ENCODE measurements around the gene NAPG.
A peak's percentile ranks its signal among the peaks of the same experiment; 100 is the strongest.
"Not testable (repeated sequence)": the region's sequence is repeated elsewhere in the genome, so short reads cannot be mapped to it uniquely, and the experiment has no call there.

NAPG gene

DNA sequence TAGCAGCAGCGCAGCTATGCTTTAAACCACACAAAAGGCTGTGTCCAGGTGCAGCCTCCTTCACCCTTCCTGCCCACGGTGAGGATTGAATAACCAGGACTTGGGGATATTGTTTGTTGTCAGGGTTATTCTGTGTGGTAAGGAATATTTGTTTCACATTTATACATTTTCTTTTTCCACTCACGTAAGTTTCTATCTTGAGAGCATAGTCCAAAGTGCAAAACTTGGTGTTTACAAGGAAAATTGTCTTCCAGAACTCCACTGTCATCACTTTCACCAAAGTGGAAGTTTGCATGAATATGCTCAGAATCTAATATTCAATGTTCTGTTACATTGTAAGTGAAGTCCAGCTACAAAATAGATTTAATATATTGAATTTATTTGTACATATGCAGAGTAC lies 26.4 kb downstream of the NAPG start:
- no peak for DNase-seq

DNA sequence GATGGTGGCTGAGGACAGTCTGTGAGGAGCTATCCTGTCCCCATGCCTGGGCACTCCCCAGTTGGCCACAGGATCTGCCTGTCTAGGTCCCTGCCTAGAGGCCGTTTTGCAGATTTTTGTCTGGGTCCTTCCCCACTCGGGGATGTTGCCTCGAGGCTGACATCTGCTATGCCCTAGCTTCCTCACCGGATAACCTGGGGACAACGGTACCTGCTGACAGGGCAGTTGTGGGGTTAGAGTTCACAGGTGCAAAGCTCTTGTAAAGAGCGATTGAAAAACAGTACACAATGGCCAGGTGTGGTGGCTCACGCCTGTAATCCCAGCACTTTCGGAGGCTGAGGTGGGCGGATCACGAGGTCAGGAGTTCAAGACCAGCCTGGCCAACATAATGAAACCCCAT lies 30.4 kb downstream of the NAPG start:
- not testable (repeated sequence) for DNase-seq

DNA sequence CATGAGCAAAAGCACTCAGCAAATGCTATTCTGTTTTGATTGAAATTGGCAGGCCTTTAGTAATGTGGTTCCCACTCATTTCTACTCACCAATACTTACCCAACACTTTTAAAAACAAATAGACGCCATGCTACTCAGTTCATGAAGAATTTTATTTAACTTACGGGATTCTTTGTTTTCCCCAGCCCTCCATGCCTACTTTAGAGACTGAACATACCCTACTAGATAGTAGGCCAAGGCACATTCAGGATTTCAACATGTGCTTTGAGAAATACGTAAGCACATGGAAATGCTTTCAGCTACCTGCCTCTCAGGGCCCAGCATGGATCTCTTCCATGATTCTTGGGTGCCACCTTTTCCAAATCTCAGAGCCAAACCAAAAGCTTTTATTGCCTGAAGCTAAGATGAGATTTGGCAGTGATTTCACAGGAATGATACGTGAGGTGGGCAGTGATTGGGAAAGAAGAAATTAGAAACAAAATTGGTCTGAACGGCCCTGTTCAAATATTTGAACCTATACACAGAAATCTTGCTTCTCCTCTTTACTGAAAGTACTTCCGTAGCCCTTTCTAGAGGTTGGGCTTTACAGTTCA lies 31.4 kb downstream of the NAPG start:
- DNase-seq = no peak

DNA sequence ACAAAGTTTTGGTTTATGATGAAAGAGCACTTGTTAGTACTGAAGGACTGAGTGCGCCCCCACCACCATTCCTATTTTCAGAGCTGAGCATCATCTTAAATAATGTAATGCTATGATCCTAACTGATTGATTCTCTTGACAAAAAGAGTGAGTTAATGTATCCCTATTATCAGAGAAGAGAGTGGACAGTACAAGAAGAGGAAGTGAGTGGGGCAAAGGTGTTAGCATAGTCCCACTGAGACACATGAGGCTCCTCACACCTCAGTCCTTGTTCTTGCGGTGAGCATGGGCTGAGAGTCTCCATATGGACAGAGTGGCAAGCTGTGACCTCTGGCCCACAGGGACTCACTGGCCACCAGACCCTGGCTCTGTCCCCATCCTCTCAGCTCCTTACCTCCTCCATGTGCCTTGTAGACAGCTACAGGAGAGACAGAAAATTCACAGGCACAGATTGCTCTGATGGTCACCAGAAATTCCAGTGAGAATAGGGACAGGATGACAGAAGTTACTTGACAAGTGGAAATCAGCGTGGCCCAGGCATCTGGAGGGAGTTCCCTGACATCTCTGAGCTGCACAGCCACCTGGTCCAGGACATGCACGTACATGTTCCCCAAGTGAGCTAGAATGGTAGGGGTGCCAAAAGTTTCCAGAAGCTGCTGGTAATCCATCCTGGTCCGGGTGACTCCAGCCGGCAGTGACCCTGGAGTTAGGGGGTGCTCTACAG lies 32.6 kb downstream of the NAPG start:
- DNase-seq = no peak

DNA sequence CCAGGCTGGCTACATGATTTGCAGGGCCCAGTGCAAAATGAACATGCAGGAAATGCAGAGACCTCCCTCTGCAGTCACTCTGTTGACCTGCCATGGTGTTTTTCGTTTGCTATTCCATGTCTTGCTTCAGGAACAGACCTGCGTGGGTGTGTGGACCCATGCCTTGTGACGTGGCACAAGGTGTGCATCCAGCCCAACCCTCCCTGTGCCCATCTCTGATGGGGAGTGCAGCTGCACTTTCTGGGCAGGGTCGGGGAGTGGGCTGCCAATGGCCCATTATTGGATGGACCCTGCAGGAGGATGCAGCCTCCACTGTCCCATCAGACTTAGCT lies 33.1 kb downstream of the NAPG start:
- DNase-seq = no peak

DNA sequence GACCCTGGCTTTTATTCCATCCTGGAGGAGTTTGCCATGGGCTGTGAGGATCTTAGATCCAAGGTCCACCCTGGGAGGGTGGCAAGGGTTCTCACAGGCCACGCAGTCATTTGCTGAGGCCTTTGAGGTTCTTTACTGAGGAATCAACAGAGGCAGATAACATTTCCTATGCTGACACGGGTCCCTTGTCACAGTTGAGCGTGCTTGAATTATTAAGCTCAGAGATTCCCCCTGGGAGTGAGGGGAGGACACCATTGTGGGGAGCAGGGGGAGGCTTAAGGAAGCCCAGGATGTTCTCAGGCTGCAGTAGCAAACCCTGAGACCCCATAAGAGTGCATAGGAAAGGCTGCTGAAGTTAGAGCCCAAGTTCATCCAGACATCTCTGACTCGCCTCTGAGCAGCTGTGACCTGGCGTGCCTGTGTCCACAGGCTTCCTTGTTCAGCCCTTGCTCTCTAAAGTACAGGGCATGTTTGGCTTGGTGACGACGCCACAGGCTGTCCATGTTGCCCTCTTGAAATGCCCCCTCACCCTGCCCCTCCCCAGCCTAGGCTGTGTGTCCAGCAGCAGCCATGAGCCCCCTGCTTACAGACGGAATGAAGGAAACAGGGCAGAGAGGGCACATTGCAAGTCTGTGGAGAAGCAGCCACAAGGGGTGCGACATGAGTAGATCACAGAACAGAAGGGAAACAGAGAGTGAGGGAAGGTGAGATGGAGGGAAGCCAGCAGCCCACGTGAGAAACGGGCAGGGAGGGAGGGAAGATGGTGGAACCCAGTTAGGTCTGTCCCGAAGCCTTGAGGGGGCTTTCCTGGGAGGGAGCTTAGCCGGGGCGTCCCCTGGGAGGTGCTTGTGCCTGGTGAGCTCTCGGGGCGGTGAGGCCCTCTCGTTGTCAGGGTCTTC lies 34.0 kb downstream of the NAPG start:
- no peak for DNase-seq

DNA sequence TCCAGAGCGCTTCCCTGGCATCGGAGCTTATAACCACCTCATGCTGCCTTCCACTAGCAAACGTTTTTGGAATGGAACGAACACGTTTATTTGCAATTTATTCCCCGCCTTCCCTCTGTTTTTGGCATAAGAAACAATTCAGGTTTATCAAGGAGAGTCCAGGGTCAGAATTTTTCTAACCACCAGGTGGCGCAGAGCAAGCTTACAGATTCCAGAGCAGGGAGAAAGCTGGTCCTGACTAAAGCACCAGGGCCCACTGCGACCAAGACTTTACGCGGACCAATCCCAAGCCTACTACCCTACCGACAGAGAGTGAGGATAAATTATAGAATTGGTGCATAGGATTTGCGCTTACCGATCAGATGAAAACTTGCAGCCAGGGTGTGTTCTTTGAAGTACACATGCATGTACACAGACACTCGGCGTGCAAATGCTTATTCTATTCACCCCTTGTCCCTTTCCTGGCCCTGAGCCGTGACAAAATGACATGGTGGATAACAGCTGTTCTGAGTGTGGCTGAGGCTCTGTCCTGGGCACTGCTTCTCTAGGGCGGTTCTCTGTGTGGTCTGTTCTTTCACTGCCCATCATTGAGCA lies 34.7 kb downstream of the NAPG start:
- peak in 1 of 2 experiments; percentile 16 for DNase-seq

DNA sequence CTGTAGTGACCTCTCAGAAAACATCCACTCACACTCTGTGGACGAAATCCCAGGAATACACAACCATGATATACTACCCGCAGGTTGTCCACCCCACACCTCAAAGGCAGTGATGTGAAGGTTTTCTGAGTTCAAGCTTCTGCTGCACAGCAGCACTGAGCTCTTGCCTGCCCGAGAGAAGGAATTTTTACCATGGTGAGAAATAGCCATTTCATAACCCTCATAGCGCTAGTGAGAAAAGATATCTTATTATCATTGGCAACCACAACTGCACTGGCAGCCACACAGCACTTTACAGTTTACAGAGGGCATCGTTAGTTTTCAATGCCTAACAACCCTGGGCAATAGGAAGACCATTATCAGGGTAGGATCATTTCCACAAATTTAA lies 36.9 kb downstream of the NAPG start:
- DNase-seq = no peak

DNA sequence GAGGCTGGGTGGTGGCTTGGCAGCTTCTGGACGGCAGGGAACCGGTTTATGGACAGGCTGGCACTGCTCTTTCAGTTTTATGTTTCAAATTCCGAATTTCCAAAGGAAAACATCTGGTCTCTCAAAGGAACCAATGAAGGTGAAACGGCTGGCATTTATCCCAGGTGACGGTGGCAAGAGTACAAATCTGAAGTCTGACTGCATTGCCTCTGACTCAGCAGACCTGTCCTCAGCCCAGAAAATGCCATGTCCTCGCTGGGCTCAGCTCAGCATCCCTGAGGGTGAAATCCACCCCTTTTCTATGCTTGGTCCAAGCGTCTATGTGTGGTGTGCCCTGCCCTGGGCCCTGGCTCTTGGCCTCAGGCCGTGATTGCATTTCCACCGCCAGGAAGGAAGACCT lies 38.1 kb downstream of the NAPG start:
- no peak for DNase-seq

DNA sequence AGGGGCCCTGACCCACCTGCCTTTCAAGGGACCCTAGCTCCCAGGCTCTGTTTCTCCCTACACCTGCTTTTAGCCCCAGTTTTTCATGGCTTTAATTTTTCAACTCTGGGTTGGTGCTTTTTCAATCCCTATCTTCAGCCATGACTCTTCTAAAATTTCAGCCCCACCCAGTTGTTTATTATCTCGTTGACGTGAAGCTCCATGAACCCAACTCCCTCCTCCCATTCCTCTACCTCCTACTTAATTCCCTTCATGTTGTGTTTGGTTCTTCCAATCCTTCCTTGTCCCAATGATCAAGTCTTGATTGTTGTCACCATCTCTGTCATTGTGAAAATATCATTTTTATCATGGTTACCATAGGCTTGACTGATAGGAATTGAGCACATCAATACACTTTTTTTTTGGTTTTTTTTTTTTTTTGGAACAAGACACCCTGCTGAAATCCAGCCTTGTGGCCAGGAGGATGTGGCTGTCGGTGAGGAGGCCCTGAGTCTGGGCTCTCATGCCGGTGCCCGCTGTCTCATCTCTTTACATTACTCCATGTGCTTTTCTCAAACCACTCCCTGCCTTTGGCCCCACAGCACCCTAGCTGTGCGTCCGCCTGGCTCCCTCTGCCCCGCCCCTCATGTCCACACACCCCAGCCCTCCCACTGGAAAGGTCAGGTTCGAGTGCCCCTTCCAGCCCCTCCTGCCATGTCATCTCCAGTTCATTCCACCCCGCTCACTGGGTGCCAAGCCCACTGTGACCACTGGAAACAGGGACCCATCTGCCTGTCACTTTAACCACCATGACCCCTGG lies 39.3 kb downstream of the NAPG start:
- DNase-seq = no peak

DNA sequence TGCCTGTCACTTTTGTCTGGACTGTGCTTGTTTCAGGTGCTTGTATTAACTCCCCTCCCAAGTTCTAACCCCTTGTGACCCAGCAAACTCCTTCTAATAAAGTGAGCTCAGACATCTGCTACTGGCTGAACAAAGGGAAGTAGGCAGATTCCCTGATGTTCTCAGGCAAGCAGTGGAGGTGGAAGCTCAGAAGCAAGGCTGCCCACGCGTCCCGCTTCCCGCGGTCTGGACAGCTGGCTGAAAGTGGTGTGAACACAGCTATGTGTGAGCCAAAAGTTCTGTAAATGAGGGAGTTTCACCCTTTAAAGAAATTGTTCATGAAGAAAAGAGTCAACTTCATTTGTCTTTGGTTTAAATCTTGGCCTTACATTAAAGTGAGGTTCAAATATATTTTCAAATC lies 40.0 kb downstream of the NAPG start:
- no peak for DNase-seq

DNA sequence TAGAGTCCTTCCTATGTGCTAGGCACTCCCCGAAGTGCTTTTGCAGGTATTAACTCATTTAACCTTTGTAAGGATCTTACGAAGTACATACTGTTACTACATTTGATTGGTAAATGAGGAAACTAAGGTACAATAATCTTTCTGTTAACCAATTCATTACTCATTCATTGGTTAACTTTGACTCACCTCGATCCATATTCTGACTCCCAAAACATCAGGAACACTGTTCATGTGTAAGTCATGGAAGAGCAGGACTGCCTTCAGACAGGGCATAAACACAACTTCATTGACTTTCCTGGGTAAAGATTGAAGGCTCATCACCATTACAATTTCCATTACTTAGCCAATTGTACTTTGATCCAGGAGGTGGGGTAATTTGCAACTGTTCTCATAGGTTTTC lies 40.6 kb downstream of the NAPG start:
- no peak for DNase-seq

DNA sequence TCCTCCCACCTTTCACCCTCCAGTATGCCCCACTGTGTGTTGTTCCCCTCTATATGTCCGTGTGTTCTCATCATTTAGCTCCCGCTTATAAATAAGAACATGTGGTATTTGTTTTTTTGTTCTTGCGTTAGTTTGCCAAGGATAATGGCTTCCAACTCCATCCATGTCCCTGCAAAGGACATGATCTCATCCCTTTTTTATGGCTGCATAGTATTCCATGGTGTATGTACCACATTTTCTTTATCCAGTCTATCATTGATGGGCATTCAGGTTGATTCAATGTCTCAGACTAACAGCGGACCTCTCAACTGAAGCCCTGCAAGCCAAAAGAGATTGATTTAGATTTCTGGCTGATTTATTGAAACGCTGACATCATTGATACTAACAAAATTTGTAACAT lies 44.1 kb downstream of the NAPG start:
- not testable (repeated sequence) for DNase-seq

DNA sequence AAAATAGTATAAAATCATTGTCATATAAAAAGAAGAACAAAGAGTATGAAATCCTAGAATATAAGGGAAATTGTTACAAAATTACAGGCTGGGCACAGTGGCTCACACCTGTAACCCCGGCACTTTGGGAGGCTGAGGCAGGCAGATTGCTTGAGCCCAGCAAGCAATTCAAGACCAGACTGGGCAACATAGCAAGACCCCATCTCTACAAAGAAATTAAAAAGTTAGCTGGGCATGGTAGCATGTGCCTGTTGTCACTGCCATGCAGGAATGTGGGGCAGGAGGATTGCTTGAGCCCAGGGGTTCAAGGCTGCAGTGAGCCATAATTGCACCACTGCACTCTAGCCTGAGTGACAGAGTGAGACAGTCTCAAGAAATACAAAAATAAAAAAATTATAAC lies 44.8 kb downstream of the NAPG start:
- no peak for DNase-seq

DNA sequence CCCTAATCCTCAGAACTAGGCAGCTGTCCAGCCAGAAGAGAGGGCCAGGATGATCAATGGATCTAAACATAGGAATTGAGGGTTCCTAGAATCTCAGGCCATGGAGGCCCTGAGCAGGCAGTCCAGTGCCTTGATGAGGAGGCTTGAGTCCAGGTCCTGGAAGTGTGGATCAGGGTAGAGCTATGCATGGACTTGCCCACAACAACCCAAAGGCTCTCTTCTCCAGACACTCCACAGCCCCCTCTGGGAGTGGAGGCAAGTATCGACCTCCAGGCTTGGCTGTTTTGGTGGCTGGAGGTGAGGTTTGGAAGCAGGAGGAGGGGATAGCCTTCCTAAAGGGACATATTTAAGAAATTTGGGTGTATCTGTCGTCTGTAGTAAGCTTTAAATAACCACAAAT lies 45.7 kb downstream of the NAPG start:
- DNase-seq = no peak

DNA sequence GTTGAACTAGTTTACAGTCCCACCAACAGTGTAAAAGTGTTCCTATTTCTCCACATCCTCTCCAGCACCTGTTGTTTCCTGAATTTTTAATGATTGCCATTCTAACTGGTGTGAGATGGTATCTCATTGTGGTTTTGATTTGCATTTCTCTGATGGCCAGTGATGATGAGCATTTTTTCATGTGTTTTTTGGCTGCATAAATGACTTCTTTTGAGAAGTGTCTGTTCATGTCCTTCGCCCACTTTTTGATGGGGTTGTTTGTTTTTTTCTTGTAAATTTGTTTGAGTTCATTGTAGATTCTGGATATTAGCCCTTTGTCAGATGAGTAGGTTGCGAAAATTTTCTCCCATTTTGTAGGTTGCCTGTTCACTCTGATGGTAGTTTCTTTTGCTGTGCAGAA lies 47.4 kb downstream of the NAPG start:
- not testable (repeated sequence) for DNase-seq

DNA sequence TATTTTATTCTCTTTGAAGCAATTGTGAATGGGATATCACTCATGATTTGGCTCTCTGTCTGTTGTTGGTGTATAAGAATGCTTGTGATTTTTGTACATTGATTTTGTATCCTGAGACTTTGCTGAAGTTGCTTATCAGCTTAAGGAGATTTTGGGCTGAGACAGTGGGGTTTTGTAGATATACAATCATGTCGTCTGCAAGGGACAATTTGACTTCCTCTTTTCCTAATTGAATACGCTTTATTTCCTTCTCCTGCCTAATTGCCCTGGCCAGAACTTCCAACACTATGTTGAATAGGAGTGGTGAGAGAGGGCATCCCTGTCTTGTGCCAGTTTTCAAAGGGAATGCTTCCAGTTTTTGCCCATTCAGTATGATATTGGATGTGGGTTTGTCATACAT lies 48.6 kb downstream of the NAPG start:
- DNase-seq = not testable (repeated sequence)

DNA sequence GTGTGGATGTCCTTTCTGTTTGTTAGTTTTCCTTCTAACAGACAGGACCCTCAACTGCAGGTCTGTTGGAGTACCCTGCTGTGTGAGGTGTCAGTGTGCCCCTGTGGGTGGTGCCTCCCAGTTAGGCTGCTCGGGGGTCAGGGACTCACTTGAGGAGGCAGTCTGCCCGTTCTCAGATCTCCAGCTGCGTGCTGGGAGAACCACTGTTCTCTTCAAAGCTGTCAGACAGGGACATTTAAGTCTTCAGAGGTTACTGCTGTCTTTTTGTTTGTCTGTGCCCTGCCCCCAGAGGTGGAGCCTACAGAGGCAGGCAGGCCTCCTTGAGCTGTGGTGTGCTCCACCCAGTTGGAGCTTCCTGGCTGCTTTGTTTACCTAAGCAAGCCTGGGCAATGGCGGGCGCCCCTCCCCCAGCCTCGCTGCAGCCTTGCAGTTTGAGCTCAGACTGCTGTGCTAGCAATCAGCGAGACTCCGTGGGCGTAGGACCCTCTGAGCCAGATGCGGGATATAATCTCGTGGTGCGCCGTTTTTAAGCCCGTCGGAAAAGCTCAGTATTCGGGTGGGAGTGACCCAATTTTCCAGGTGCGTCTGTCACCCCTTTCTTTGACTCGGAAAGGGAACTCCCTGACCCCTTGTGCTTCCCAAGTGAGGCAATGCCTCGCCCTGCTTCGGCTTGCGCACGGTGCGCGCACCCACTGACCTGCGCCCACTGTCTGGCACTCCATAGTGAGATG lies 52.2 kb downstream of the NAPG start:
- not testable (repeated sequence) for DNase-seq

DNA sequence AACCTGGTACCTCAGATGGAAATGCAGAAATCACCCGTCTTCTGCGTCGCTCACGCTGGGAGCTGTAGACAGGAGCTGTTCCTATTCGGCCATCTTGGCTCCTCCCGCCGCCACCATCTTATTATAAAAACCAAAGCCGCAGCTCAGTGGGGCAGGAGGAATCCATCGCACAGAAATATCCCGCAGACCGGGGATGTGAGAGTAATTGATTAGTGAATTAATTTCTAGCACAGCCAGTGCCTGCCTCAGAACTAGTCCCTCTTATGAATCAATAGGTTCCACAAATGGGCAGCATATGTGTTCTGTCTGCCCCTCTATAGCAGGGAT lies 52.7 kb downstream of the NAPG start:
- DNase-seq = not testable (repeated sequence)

DNA sequence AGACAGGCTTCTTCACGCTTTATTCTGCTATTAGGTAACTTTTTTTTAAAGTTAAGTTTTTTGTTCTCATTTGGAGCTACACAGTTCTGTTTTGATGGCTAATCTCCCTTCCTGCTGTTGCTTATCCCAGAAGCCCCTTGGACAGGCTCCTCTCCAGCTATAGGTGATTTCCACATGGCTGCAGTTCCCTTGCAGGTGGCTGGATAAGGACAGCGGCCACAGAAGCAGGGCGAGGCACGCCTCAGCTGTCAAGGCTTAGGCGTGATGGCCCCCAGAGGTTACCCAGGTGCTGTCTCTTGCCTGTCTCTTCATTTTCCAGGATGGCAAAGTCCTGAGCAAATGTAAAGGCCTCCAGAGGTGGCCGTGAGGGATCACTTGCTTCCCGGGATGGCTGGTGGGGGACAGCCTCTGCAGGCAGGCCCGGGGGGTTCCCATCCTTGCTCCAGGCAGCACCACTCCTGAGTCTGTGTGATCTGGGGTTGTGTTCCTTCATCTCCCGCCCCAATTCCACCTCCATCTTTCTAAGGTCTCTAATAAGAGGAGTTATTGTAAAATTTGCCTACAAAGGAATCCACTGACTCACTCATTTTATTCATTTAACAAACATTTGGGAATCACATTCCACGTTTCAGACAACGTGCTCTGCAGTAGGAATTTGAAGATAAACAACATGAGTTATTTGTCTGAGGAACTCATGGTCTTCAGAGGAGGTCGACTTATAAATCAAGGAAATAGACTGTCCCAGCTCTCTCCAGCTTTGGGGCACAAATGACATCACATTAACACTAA lies 53.4 kb downstream of the NAPG start:
- DNase-seq = no peak

DNA sequence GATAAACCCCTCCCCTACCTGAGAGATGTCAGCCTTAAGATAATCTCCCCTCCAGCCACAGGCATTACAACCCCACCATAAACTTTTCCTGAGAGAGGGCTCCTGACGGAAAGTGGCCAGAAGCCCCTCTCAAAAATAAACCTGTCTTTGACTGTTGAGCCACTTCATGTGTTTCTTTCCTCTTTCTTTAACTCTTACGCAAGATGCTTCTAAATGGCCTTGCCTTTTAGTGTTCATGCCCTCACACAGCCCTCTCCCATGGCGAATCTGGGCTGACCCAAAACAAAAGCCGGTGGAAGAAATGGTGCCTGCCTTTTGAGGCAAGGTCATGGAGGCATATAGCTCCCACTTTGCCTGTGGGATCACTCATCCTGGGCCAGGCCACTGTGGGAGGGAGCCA lies 54.4 kb downstream of the NAPG start:
- DNase-seq = no peak

All from cerebellar nuclear complex (tissue), 1 donor.